GM19328 (cell line): Measurements from ENCODE around the gene SORD.
"Not testable (repeated sequence)": the region's sequence is repeated elsewhere in the genome, so short reads cannot be mapped to it uniquely, and the experiment has no call there.

Source experiments
- ATAC-seq: cut with Tn5 transposase; IDR thresholded peaks from one replicate; pipeline ENCODE4 v1.9.1; 2021; ENCODE audit warnings: mild to moderate bottlenecking, moderate library complexity; ENCODE audit not compliant: unreplicated experiment

The SORD gene

GRCh38 chr15:45093622-45094357 lies 70.8 kb downstream of the SORD start:
- ATAC-seq, result no peak

- ATAC-seq, result no peak
These were observed 71.3 kb downstream of the SORD start for GRCh38 chr15:45094358-45094730.

GRCh38 chr15:45095661-45096060 lies 72.7 kb downstream of the SORD start:
- ATAC-seq, result no peak

DNA sequence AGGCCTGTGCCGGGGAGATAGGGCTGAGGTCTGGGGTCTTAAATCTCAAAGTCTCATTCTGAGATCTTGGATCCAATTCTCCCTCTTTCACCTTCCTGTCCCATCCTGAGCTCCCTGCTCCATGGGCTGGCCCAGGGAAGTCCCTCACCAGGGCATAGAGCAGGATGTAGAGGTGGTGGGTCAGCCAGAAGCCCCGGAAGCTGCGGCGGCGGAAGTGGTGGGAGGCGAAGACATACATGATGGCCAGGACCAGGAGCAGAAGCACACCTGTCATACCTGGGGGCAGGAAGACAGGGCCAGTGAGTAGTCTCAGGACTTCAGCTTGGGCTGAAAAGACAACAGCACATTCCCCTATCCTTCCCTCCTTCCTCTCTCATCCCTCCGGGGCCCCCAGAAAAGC lies 74.5 kb downstream of the SORD start:
- no peak for ATAC-seq

- no peak for ATAC-seq
These were observed 76.7 kb downstream of the SORD start for GRCh38 chr15:45099549-45100165.

GRCh38 chr15:45100884-45101625 lies 78.1 kb downstream of the SORD start:
- ATAC-seq, result no peak

- ATAC-seq, result no peak
These were observed 78.8 kb downstream of the SORD start for GRCh38 chr15:45101749-45102148.

GRCh38 chr15:45102226-45102625 lies 79.2 kb downstream of the SORD start:
- no peak for ATAC-seq

- ATAC-seq, result not testable (repeated sequence)
These were observed 81.2 kb downstream of the SORD start for GRCh38 chr15:45104170-45104569.

DNA sequence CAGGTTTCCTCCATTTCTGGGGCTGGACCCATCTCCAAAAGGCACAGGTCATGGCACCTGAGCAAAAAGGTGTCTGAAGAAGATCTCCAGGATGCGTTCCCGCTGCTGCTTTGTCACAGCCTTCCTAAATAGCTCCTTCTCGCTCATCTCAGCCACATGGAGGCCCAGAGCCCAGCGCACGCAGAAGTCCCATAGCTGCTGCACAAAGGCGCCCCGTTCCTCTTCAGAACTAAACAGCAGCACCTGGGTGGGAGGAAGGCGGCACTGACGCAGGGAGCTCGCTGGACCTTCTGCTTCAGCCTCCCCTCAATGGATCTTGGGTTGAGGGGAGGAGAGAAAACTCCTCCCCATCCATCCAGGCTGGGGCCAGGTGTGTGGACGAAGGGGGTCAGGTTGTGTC lies 82.6 kb downstream of the SORD start:
- no peak for ATAC-seq

DNA sequence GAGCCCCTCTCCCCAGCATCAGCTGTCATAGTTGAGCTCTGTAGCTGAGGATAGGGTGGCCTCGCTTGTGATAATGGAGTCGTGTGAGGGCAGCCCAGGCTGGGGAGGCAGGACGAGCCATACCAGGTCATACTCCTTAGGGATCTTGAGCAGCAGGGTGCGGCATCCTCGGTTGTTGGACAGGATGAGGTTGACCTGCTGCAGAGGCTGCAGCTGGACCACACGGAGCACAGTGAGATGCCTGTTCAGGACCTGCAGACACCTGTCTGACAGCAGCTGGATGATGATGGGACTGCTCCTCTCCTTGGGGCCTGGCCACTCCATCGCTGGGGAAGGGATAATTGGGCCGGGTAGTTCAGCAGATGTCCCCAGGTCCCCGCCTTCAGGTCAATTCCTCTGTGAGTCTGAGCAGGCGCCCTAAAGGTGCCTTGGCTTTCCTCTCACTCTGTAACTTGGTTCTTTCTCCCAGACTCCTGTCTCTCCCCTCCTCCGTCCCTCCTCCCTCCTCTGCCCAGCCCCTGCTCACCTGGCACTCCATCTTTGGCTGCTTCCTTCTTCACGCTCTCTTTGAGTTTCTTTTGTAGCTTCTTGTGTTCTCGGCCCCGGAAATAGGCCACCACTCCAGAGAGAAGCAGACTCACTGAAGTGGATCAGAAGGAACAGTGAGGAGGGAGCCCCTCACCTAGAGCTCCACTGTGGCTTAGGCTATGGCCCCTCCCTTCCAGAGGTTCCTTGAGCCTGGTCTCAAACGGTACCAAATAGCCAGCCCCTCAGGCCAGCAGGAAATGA lies 83.2 kb downstream of the SORD start:
- ATAC-seq, result no peak

- no peak for ATAC-seq
These were observed 85.1 kb downstream of the SORD start for GRCh38 chr15:45107941-45108630.

DNA sequence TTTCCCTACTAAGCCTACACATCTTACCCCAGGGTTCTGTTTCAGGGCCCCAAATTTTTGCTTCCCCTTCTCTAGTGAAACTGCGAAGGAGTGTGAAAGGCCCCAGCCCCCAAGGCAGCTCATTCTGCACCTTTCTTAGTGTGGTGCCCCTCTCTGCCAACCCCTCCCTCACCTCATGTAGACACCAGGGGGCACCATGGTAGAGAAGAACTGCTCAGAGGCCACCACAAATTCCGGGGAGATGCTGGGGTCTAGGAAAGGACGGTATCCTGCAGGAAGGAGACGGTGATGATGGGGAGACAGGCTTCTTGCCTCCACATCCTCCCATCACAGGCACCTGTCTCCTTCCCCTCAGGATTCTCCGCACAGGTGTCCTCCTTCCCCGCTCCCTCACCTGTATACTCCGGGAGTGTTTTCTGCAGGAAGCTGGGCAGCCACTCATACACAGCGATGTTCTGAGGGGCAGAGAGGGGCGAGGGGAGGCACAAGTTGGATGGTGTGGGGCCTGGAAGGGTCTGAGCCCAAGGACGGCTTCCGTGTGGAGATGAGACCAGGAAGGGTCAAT lies 87.3 kb downstream of the SORD start:
- ATAC-seq, result no peak

DNA sequence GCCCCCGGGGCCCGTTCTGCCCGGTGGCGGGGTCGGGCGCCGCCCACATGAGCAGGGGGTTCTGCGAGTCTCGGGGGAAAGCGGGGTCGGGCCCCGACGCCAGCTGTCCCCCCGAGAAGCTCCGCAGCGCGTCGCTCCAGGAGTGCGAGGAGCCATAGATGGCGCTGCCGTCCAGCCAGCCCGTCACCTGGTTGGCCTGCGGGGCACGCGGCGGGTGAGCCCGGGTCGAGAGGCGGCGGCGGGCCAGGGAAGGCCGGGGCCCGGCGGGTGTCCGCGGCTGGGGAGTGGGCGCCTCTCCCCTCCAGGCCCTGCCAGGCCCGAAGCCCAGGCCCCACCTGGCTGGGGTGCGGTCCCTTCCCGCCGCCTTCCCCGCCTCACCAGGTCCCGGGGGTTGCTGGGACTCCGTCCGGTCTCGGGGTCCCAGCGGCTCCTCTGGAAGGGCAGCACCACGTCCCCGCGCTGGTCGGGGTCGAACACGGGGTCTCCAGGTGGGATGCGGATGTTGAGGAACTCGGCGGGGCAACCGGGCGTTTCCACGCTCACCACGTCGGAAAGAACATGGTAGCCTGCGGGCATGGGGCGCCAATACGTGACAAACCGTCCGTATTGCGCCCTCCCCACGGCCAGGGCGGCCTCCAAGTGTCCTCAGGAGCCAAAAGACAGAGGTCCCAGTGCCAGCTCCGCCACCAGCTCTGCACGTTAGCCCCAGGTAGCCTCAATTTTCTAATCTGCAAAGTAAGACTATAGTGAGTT lies 88.6 kb downstream of the SORD start:
- no peak for ATAC-seq

- ATAC-seq, result no peak
These were observed 89.2 kb downstream of the SORD start for GRCh38 chr15:45112143-45112590.

GRCh38 chr15:45112591-45113379 lies 89.8 kb downstream of the SORD start:
- no peak for ATAC-seq

DNA sequence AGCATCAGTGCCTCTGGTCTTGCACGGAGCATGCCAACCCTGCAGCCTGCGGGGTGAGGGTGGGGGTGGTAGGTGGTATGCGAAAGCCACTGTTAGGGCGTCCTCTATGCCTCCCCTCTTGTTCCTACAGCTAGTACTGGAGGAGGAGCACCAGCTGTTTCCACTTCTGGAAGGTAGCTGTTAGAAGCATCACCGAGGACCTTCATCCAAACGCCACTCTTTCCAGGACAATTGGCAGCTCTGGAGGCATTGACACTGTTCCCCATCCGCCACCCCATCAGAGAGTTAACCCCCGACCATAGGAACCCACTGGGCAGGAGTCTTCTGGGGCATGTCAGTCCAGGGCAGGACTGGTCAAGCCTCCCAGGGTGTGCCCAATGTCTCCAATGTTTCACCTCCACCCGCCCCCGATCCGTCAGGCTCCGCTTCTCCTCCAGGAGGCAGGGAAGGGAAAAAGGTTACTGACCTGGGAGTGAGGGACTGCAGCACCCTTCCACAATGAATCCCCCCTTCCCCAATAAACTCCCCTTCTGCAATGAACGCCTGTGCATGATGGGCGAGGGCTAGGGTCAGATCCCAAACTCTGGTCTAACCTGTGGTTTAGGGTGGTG lies 90.5 kb downstream of the SORD start:
- no peak for ATAC-seq

- no peak for ATAC-seq
These were observed 91.2 kb downstream of the SORD start, which contains the start of the genes DUOX2 and DUOXA2 for GRCh38 chr15:45114076-45114750. Gene DUOX2 (minus strand): TSS chr15:45114172. CDS start chr15:45113411, 761 bp downstream. Gene DUOXA2 (plus strand): TSS chr15:45114326. CDS start chr15:45114606, 280 bp downstream.
